Sigmoid colon (tissue), 3 donors: Measurements from ENCODE around the gene GBA2.

Experiments
- CTCF ChIP-seq, 4 experiments: fragments of 450-650 bp in 3 of 4; fragments of 200-600 bp in 1 of 4; IDR thresholded peaks; one replicate each; pipeline ENCODE4 v1.5.1; 2016 to 2019; ENCODE audit warnings: antibody characterized with exemption in 4 of 4, mild to moderate bottlenecking in 3 of 4, moderate library complexity in 2 of 4
- POLR2A ChIP-seq, 2 donors: fragments of 450-650 bp; IDR thresholded peaks; one replicate each; pipeline ENCODE4 v1.6.1; 2016; ENCODE audit warnings: antibody characterized with exemption in 2 of 2, mild to moderate bottlenecking in 2 of 2, moderate library complexity in 2 of 2

GRCh38 chr9:35763181-35763580, 14.2 kb upstream of the GBA2 start:
- TF ChIP-seq CTCF (IDR thresholded peaks at IDR 0.05), result no peak
- no peak for TF ChIP-seq POLR2A (IDR thresholded peaks at IDR 0.05)
